Measurements from ENCODE around the gene ASTN1. TPM values are rescaled to one million over a fixed set of nuclear protein-coding genes. Genes with fewer than 3 reads are reported as not detected.

ASTN1 gene
- total and polyA plus RNA-seq, 2 experiments from 2014 or later, result 1.1 TPM; not detected in 1

DNA sequence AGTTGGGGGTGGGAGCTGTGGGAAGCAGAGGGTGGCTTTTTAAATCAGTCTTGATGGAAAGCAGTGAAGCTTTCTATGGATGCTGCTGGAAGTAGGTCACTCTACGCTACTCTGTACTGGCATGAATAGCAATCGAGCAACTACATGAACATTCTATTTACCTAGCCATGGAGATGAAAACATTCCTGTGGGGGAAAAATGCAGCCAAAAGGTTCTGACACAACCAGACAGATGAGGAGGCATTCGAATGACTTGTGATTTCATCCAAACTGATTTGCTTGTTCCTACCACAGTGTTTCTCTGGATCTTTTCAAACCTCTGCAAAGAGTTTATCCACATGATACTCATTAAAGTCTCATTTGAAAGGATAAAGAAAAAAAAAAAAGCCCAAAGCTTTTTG, 95.0 kb downstream of the ASTN1 start:
- H4K20me1 ChIP-seq (ENCODE audit: insufficient read depth, poor library complexity, severe bottlenecking), result no peaks in the 10 kb centered on the region
- WGBS (ENCODE audit: low lambda C conversion rate, missing lambda C conversion rate), result 78% methylated on average over 3 of the region's 3 CpGs

DNA sequence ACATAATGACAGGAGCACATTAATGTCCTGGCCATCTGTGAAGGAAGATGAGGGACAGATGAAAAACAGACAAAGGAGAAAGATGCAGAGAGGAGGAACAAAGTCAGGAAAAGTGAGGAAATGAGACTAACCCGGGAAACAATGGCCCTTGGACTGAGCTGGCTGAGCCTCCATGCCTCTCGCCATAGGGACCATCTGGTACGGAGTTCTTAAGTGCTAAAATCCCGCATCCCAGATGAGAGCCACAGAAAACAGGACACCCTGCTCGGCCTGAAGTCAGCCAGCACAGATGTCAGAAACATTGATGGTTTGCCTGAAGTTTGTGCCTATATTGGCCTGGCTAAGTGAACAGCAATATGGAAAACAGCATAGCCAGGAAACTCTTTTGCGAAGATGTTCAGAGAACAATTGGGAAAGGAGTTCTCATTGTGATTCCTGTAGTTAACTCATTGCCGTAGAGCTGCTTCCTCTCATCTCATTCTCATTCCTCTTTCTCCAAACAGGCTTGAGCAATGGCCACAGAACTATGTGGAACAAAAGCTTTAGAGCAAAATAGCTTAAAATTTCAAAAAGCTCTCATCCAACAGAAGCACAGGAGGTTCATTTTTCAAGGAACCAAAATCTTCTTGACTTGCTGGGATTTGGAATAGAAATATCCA, 96.6 kb downstream of the ASTN1 start:
- no peak for DNase-seq (ENCODE audit: low spot score)
- 79% methylated on average over 7 of the region's 7 CpGs for WGBS (ENCODE audit: low lambda C conversion rate, missing lambda C conversion rate)
- Histone ChIP-seq H3K9me2 (replicated peaks; ENCODE audit: insufficient read depth) (no peaks in the 10 kb centered on the region), H3K4me1 (ENCODE audit: insufficient read depth) (no peaks in the 10 kb centered on the region), H4K20me1 (ENCODE audit: insufficient read depth, poor library complexity, severe bottlenecking) (no peaks in the 10 kb centered on the region), H3K27ac (no peak overlapping the region), H2AFZ (no peak overlapping the region), H3K4me3 (no peak overlapping the region), H3K36me3 (replicated peaks; ENCODE audit: insufficient read depth, low read depth) (no peaks in the 10 kb centered on the region), H3K4me2 (no peak overlapping the region), H3K79me2 (no peaks in the 10 kb centered on the region), H3K9me3 (ENCODE audit: low read depth) (no peaks in the 10 kb centered on the region), H3K27me3 (no peaks in the 10 kb centered on the region)
- TF ChIP-seq EZH2 (IDR thresholded peaks at IDR 0.05; ENCODE audit: borderline replicate concordance) (no peak), EZH2phosphoT487 (IDR thresholded peaks at IDR 0.05; ENCODE audit: low read depth, severe bottlenecking, unreplicated experiment) (no peak)
- TF ChIP-seq, protein P1, sequence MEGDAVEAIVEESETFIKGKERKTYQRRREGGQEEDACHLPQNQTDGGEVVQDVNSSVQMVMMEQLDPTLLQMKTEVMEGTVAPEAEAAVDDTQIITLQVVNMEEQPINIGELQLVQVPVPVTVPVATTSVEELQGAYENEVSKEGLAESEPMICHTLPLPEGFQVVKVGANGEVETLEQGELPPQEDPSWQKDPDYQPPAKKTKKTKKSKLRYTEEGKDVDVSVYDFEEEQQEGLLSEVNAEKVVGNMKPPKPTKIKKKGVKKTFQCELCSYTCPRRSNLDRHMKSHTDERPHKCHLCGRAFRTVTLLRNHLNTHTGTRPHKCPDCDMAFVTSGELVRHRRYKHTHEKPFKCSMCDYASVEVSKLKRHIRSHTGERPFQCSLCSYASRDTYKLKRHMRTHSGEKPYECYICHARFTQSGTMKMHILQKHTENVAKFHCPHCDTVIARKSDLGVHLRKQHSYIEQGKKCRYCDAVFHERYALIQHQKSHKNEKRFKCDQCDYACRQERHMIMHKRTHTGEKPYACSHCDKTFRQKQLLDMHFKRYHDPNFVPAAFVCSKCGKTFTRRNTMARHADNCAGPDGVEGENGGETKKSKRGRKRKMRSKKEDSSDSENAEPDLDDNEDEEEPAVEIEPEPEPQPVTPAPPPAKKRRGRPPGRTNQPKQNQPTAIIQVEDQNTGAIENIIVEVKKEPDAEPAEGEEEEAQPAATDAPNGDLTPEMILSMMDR (IDR thresholded peaks at IDR 0.05; ENCODE audit: poor library complexity), result no peak

More for the DNA sequence above, 95.0 kb downstream of the ASTN1 start:
- Histone ChIP-seq H3K27me3 (no peaks in the 10 kb centered on the region), H3K9me2 (replicated peaks; ENCODE audit: insufficient read depth) (no peaks in the 10 kb centered on the region), H2AFZ (no peak overlapping the region), H3K4me1 (ENCODE audit: insufficient read depth) (no peaks in the 10 kb centered on the region), H3K79me2 (no peaks in the 10 kb centered on the region), H3K4me3 (no peak overlapping the region), H3K27ac (no peak overlapping the region), H3K9me3 (ENCODE audit: low read depth) (no peaks in the 10 kb centered on the region), H3K36me3 (replicated peaks; ENCODE audit: insufficient read depth, low read depth) (no peaks in the 10 kb centered on the region), H3K4me2 (no peak overlapping the region)
- DNase-seq (ENCODE audit: low spot score), result no peak
- no peak for TF ChIP-seq EZH2 (IDR thresholded peaks at IDR 0.05; ENCODE audit: borderline replicate concordance)
- TF ChIP-seq, protein P1 (IDR thresholded peaks at IDR 0.05; ENCODE audit: poor library complexity), result no peak

DNA sequence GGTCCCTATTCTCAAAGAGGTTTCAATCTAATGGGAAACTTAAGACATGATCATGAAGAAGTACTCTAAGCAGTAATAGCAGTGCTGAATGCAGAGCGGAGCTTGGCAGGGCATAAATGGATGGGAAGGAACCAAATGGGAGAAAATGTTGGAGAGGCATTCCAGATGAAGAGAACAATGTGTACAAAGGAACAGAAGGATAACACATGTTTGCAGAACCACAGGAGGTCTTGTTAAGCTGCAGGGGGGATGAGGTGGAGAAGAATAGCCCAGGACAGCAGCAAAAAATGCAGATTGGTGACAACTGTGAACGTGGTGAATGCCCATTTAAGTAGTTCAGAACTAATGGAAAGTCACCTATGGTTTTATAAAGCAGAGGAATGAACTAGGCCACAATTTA, 99.1 kb downstream of the ASTN1 start:
- no peak for DNase-seq (ENCODE audit: low spot score)
- no peak overlapping the region for H3K4me3 ChIP-seq
- H3K79me2 ChIP-seq, result no peaks in the 10 kb centered on the region
- no peaks in the 10 kb centered on the region for H3K36me3 ChIP-seq (replicated peaks; ENCODE audit: insufficient read depth, low read depth)
- no peaks in the 10 kb centered on the region for H3K27me3 ChIP-seq
- H3K9me3 ChIP-seq (ENCODE audit: low read depth), result no peaks in the 10 kb centered on the region
- no peak overlapping the region for H2AFZ ChIP-seq
- WGBS (ENCODE audit: low lambda C conversion rate, missing lambda C conversion rate), result 46% methylated on average over 2 of the region's 2 CpGs
- no peak overlapping the region for H3K4me2 ChIP-seq
- no peak overlapping the region for H3K27ac ChIP-seq
- TF ChIP-seq, protein P1 (IDR thresholded peaks at IDR 0.05; ENCODE audit: poor library complexity), result no peak
- no peak for TF ChIP-seq EZH2phosphoT487 (IDR thresholded peaks at IDR 0.05; ENCODE audit: low read depth, severe bottlenecking, unreplicated experiment)
- no peak for TF ChIP-seq EZH2 (IDR thresholded peaks at IDR 0.05; ENCODE audit: borderline replicate concordance)
- H4K20me1 ChIP-seq (ENCODE audit: insufficient read depth, poor library complexity, severe bottlenecking), result no peaks in the 10 kb centered on the region
- H3K4me1 ChIP-seq (ENCODE audit: insufficient read depth), result no peaks in the 10 kb centered on the region
- H3K9me2 ChIP-seq (replicated peaks; ENCODE audit: insufficient read depth), result no peaks in the 10 kb centered on the region
